CD4-positive, alpha-beta T cell treated with Interleukin-15 for 1 hour (primary cell): Measurements from ENCODE around the gene SGMS1.

Source experiments
- DNase-seq: peaks from one replicate; pipeline ENCODE4 v3.0.0-alpha.2; 2020

SGMS1 gene

DNA sequence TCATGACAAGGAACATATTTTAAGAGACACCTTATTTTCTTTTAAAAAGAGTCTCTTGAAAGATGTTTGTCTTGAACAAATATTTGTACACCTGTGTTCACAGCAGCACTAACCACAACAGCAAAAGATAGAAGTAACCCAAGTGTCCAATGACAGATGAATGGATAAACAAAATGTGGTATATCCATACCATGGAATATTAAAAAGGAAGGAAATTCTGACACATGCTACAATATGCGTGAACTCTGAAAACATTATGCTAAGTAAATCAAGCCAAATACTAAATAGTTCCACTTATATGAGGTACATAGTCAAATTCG lies 17.8 kb downstream of the SGMS1 start:
- no peak for DNase-seq

DNA sequence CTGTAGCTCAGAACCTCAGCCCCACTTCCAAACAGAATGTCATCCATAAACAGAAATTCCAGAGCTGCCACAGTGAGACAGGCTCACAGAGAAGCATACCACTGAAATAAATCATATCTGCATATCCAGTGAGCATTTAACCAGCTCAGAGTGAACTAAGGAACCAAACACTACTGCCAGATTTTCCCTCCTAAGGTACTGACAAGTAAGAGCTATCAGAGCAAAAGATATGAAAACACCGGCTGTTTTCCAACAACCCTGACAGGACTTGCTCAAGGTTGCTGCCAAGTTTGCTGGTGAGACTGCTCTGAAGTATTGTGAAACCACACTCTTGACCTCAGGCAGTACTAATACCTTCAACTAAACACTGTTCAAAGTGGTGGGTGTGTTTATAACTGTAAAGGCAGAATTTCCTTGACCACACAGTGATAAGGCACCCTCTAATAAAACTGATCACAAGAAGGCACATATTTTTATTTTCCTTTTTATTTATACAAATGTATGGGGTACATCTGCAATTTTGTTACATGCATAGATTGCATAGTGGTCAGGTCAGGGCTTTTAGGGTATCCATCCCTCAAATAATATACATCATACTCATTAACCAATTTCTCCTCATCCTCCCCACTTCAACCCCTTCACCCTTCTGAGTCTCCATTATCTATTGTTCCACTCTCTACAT lies 18.3 kb downstream of the SGMS1 start:
- DNase-seq = no peak

DNA sequence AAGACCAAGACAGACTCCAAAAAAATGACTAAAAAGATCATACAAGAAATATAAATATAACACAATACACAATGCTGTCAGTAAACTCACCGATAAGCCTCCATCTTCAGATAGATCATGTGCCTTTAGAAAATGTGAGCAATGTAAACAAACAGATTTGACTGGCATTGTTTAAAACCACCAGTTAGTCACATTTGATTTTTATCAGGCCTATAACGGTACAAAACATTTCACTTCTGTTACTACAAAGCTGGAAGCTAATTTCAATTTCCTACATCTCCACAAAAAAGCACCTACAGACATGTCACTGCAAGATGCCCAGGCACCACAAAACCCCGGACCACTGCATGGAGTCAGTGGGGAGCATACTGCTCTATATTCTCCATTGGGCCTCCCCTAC lies 18.9 kb downstream of the SGMS1 start:
- no peak for DNase-seq

DNA sequence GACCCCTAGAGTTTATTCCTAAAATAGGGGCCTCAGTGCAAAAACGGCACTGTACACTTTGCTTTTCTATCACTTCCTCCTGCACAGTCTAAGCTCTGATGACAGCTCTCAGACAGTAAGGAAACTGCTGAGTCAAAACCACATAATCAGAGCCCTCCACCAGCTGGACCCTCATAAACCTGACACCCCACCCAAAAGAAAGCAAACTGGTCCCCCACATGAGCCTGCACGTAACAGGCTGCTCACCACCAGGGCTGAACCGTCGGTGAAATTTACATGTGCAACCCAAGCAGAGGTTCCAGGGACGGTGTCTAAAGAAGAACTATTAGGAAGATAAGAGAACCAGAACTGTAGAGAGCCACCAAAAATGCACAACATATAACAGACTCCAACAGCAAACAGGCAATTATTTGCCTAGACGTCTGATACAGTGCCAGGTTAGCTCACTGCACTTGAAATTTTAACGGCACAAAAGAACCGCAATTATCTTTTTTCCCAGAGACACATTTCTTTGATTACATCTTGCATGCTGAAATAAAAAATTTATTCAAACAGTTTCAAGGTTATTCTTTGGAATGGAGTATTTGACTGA lies 19.6 kb downstream of the SGMS1 start:
- no peak for DNase-seq

DNA sequence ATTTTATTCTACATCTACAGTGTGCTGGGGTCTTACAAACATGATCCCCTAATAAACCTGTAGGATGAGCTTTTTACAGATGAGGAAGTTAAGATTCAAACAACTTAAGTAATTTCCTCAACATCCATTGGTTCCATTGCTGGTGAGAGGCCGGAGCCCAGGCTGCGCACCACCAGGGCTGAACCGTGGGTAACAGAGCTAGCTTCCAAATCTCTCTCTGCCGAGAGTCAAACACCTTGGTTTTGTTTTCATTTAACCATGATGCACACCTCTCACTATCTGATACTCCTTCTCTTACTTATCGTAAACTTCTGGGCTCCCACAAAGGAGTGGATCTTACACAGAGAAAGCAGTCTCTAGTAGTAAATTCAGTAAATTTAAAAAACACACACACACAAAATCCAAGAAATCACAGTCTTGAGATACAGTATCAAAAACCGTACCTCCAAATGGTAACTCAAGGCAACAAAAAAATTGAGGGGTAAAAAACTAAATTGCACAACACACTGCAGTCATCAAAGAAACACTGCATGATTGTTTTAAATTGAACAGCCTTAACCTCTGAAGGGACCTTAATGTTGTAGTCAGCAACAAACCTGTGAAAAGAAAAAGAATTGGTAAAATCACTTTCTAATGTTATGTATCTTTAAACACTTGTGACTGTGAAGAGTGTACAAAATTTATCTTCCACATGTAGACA lies 20.5 kb downstream of the SGMS1 start:
- DNase-seq = no peak

DNA sequence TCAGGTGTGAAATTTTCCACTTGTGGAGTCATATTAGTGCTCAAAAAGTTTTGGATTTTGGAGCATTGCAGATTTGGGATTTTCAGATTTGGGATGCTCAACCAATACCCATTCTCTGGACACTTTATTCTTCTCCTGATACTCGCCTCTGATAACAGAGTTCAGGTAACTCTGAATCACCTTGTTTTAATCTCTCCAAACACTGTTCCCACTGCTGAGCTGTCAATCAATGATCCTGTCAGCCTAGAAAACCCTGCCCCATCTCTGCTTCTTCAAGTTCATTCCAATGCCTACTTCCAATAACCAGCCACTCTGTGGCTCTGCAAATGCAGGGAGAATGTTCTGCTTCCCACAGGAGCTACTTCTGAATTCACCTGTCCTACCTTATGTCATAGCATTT lies 21.8 kb downstream of the SGMS1 start:
- DNase-seq = no peak

DNA sequence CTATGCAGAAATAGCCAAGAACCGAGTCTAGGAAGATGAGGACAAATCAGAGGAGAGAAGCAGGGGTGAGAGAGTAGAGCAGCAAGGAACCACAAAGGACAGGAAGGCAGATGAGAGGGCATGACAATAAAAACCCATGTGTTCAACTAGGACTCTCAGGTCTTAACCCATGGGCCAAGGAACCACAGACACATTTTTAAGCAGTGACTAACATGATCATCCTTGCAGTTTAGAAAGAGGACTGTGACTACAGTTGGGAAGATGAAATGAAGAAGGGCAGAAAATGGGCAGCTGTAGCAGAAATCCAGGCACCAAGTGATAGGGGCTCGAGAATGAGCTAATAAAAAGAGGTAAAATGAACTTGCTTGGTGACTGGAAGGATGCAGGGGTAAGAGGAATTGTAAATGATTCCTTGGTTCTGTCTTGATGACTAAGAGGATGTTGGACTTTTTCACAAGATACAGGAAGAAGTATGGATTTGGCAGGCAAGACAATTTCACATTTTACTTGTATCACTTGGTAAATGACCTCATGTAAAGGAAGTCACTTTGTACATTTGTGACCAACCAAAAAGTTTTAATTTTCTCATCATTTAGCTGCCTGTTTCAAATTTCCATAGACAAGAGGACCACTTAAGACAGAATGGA lies 22.8 kb downstream of the SGMS1 start:
- DNase-seq = no peak

DNA sequence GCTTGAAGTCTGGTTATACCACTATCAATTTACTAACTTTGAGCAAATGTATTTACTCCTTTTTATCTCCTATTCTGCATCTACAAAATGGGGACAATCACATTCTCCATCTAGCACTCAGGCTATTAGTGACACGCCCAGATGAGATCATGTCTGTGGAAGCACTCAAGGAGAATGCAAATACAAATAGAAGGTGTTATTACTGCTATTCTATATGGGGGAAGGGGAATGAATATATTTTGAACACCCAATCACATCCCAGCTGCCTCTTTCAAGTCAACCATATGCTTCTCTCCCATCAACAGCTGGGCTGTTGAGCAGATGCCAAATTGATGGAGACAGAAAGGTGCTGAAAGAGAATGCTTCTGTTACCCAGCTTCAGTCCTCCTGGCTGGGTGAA lies 23.5 kb downstream of the SGMS1 start:
- DNase-seq = no peak

DNA sequence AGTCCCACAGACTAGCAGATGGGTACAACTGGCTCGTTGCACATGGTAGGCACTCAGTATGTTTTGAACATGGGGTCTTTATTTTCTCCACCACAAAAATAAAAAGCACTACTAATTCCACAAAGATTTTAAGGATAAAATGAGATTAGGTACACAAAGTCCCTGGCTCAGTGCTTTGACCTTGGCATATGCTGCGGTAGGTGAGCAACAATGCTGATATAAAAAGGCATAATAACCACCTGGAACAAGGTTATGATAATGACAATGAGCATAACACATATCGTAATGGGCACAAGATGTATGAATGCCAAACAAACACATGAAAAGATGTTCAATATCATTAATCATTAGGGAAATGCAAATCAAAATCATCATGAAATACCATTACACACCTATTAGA lies 26.9 kb downstream of the SGMS1 start:
- no peak for DNase-seq

DNA sequence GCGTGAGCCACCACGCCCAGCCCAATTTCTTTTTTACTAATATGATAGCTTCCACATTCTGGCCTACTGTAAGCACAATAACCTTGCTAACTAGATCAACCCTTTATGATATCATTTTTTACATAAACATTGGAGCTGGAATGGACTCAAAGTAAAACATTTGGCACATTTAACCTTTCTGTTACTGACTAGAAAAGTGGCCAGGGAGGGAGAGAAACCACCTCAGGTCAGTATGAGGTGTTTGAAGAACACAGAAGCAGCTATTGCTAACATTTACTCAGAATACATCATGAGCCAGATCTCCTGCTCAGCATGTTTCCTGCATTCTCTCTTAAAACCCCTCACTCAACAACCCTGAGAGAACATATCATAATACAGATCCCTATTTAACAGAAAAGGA lies 27.3 kb downstream of the SGMS1 start:
- no peak for DNase-seq

DNA sequence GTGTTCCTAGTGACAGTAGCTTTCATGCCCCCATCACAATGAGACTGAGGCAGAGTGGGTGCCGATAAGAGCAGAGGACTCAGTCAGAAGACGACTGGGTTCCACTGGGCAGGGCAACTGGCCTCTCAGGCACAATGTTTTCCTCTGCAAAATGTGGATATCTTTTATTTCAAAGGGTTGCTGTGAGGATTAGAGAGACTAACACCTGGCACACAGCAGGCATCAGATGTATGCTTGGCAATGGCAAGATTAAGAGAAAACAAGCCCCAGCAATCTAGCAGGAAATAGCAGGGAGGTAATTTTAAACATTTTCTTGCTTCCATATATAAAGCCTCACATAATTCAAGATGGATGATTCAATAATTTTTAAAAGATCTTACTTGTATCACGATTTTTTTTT lies 28.0 kb downstream of the SGMS1 start:
- DNase-seq = no peak

DNA sequence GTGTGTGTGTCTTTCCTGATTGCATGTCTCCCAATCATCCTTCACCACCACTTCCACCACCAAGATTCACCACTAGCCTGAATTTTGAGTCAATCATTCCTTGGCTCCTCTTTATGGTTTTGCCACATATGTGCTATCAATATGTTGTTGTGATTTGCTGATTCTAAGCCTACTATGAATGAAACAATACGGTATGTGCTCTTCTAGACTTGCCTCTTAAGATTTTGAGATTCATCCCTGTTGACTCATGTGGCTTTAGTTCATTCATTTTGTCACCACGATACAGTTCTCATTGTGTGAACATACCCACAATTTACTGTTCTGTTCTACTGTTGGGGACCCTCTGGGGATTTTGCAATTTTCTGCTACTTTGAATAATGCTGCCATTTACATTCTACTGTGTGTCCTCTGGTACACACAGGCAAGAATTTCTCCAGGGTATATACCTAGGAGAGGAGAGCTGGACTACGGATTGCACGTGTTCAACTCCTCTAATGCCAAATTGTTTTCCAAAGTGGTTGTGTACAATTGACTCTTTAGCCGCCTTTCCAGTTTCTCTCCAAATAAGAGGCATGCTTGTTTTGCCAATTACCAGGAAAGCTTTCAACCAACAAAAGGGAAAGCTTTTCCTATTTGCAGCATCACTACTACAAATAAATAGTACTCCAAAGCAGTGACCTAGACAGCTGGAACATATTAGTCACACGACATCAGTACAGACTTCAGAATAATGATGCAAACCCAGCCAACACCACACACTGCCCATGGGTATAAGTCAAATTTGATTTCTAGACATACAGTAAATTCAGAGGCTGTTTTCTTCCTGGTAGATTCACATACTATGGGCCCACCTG lies 30.0 kb downstream of the SGMS1 start:
- no peak for DNase-seq

DNA sequence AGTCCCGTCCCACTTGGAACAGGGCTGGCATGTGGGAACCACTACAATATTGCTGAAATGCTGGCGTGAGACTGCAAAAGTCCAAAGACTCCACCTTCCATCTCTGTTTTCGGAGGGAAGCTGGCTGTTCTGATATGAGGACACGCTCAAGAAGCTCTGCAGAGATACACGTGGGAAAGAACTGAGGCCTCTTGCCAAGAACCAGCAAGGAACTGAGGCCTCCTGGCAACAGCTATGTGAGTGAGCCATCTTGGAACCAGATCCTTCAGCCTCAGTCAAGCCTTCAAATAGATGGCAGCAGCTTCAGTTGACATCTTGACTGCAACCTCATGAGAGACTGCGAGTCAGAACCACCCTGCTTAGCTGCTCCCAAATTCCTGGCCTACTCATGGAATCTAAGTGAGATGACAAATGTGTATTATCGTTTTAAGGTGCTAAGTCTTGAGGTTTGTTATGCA lies 30.8 kb downstream of the SGMS1 start:
- DNase-seq = no peak

DNA sequence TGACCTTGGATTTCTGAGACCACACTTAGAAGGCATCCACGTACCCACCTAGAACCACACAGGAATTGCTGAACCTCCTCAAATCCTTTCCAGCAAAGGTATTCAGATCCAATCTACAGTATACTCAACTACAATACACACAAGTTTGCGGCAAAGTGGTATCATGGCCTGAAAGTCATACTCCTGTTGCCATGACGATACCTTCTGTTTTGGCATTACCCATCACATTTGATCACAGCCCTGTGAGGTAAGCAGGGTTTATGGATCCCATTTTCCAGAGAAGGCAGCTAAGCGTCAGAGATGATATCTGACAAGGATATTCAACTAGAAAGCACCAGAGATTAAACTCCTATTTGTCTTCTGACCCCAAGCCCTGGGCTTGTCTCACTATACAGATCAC lies 32.8 kb downstream of the SGMS1 start:
- no peak for DNase-seq

DNA sequence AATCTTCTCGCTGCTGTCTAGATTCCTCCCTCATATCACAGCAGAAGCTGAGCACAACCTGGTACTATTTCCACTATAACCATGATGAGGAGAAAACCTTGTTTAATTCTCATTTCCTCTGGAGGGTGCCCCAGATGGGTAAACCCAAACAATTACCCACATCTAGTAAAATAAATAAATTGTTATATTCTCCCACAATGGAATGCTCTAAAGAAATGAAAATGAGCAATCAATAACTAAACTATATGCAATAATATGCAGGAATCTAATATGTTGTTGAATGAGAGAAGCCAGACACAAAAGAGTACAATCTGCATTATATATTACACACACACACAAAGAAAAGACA lies 37.0 kb downstream of the SGMS1 start:
- DNase-seq = no peak

DNA sequence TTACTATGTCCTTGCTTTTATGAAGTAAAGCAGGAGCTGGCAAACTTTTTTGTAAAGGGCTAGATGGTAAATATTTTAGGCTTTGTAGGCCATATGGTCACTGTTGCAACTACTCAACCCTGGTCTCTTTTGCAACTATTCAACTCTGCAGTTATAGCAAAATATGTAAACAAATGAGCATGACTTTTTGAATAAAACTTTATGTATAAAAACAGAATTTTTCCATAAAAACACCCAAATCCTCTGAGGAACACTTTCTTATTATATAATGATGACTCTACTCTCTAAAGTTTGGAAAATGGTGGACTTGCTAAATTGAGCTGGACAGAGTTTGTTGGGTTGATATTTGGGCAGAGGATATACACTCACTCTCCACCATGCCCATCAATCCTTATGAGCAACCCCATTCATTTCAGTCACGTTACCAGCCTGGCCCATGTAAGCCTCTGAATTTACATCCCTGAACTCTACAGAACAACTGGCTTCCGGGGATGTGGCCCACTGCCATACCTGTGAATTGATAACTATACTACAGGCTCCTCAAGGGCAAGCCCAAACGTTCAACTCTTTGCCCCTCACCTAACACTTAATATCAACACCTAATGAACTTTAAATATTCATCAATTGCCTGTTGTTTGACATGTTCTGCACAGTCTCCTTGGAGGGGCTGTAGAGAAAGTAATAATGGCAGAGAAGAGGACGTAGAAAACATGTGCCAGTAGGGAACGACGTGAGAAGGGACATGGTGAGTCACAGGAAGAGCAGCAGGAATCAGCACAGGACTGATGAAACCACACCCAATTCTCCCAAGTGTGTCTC lies 37.6 kb downstream of the SGMS1 start:
- no peak for DNase-seq

DNA sequence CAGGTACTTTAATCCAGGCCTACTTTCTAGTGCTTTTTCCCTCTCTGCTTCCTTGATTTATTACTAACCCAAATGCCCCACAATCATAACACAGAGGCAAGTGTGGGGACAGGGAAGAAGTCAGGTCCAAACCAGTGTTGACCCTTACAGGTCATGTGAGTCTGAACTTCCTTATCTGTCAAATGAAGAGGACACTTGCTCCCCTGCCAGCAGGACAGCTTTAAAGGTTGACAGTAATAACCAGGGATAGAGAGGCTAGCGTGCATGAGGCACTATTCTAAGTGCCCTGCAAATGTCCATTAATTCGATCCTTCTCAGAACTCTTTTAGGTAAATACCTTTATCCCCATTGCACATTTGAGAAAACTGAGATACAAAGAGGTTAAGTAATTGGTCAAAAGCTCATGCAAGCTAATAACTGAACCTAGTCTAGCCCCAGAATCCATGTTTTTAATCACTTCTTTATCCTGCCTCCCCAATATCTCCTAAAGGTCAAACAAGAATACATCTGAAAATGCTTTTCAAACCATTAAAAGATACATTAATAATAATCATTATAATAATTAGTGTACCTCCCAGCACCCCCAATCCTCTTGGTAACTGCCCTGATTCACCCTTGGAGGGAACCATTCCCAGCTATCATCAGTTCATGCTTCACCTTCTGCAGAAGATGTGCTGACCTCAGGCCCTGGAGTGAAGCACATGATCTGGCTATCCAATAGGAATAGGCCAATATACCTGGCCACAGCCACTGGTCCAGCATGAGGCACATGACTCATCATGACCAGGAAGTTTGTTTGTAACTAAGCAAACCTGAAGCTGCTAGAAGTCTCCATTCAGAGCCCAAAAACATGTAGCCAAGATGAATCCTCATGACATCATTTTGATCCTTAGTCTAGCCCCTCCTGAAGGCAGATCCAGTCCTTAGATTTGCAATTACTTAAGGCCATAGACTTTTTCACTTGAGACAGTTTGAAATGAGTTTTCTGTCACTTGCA lies 40.7 kb downstream of the SGMS1 start:
- no peak for DNase-seq

DNA sequence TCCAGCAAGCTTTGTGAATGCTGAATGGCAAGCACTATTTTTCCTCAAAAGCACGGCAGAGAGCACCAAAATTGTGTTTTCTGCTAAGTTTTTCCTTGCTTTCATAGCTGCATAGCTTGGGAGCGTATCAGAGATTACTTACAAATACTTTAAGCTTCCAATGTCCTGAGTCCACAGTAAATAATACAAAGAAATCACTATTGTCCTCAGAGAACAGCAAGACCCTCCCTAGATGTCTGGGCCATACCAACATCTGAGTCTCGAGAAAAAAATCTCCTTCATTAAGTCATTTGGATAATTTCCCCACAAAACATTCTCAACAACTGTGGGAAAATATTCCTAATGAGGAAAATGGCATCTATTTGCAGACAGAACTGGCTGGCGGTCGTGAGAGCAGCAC lies 41.7 kb downstream of the SGMS1 start:
- no peak for DNase-seq

DNA sequence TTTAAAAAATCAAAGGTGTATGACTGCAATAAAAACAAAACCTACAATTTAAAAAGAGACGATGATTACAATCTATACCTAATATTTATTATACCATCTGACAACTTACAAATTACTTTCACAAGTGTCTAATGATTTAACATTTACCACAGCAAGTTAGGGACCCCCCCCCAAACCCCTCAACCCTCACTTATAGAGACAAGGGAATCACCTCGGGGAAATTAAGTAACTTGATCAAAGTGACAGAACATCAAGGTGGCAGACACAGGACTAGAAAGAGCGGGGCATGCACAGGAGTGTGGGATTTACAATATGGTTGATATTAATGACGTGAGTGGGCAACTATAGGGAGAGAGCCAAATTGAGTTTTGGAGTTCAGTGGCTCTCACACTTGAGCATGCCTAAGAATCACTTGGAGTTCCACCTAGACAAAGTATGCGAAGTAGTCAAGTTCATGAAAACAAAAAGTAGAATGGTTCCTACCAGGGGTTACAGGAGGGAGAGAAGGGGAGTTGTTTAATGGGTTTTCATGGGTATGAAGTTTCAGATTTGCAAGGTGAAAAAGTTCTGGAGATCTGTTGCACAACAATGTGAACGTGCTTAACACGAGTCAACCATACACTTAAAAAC lies 43.4 kb downstream of the SGMS1 start:
- DNase-seq = no peak

DNA sequence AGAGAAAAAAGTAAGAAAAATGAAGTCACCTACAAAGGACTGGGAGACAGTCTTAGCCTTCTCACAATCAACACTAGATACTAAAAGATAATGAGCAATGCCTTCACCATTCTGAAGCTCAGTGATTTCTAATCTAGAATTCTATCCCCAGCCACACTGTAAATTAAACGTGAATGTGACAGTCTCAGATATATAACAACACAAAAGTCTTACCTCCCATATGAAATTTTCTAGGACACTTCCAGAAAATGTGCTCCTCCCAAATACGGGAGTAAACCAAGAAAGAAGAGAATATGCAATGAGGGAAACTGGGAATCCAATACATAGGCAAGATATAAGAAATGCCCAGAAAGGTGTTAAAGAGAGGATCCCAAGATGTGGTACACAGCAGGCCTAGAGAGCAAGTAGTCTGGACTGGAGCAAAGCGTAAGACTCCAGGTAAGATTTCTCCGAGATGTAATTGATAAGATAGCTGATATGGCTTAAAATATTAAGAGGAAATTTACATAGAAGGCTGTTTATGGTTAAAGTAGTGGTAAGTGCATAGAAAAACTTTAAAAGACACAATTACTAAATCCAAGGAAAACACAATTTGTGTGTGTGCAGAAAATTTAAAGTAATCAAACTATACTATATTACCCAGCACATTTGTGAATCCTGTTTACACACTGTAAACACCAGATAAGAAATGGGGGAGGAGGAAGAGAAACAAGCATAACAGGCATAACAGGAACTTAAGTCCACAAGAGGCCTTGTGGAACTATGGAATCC lies 44.1 kb downstream of the SGMS1 start:
- no peak for DNase-seq
